ENCODE measurements around the gene MED12L. TPM values are rescaled to one million over a fixed set of nuclear protein-coding genes. Genes with fewer than 3 reads are reported as not detected.
"Not testable (repeated sequence)": the region's sequence is repeated elsewhere in the genome, so short reads cannot be mapped to it uniquely, and the experiment has no call there.

MED12L gene
- total and polyA plus RNA-seq, 2 donors from 2014 or later: 0.13 to 0.82 TPM

- Histone ChIP-seq H3K27me3 (ENCODE audit: control insufficient read depth, insufficient read depth, low read length) (no peaks in the 10 kb centered on the region), H3K4me3 (ENCODE audit: low read length in 3 of 3) (no peak overlapping the region), H3K36me3 (ENCODE audit: control insufficient read depth in 2 of 3, insufficient read depth in 3 of 3, low read length in 3 of 3) (no peaks in the 10 kb centered on the region), H3K4me1 (ENCODE audit: control insufficient read depth in 2 of 3, insufficient read depth in 2 of 3, low read depth in 1 of 3, low read length in 3 of 3) (no peaks in the 10 kb centered on the region), H3K9ac (ENCODE audit: low read length in 3 of 3) (no peak overlapping the region), H3K9me3 (ENCODE audit: control insufficient read depth in 2 of 3, insufficient read depth in 1 of 3, low read length in 3 of 3) (no peaks in the 10 kb centered on the region), H3K27ac (ENCODE audit: low read depth in 2 of 2, low read length in 2 of 2) (no peak overlapping the region)
- TF ChIP-seq CTCF (IDR thresholded peaks at IDR 0.05; ENCODE audit: borderline replicate concordance, extremely low read depth, insufficient read depth): peak; percentile 83
- FAIRE-seq (no peak), DNase-seq (peak; percentile 64 to 84 (median 77))
- intact Hi-C loops (cut with DNase I): no loop called here
These were observed 83.0 kb downstream of the MED12L start for GRCh38 chr3:151168269-151169094.

- no peaks in the 10 kb centered on the region for H3K4me1 ChIP-seq (ENCODE audit: control insufficient read depth in 2 of 3, insufficient read depth in 2 of 3, low read depth in 1 of 3, low read length in 3 of 3)
- intact Hi-C loops (cut with DNase I): no loop called here
- H3K27ac ChIP-seq (ENCODE audit: low read depth in 2 of 2, low read length in 2 of 2): no peak overlapping the region
- no peak overlapping the region for H3K9ac ChIP-seq (ENCODE audit: low read length in 3 of 3)
- FAIRE-seq (no peak), DNase-seq (no peak)
- H3K27me3 ChIP-seq (ENCODE audit: control insufficient read depth, insufficient read depth, low read length): no peaks in the 10 kb centered on the region
- no peaks in the 10 kb centered on the region for H3K36me3 ChIP-seq (ENCODE audit: control insufficient read depth in 2 of 3, insufficient read depth in 3 of 3, low read length in 3 of 3)
- no peaks in the 10 kb centered on the region for H3K9me3 ChIP-seq (ENCODE audit: control insufficient read depth in 2 of 3, insufficient read depth in 1 of 3, low read length in 3 of 3)
- no peak overlapping the region for H3K4me3 ChIP-seq (ENCODE audit: low read length in 3 of 3)
- TF ChIP-seq CTCF (IDR thresholded peaks at IDR 0.05; ENCODE audit: borderline replicate concordance, extremely low read depth, insufficient read depth): no peak
These were observed 83.9 kb downstream of the MED12L start for GRCh38 chr3:151169262-151169947.

GRCh38 chr3:151169948-151170679 lies 84.7 kb downstream of the MED12L start:
- DNase-seq; H3K4me3 ChIP-seq (ENCODE audit: low read length in 3 of 3); intact Hi-C loops (cut with DNase I); H3K27ac ChIP-seq (ENCODE audit: low read depth in 2 of 2, low read length in 2 of 2); FAIRE-seq; H3K9me3 ChIP-seq (ENCODE audit: control insufficient read depth in 2 of 3, insufficient read depth in 1 of 3, low read length in 3 of 3); H3K36me3 ChIP-seq (ENCODE audit: control insufficient read depth in 2 of 3, insufficient read depth in 3 of 3, low read length in 3 of 3); H3K27me3 ChIP-seq (ENCODE audit: control insufficient read depth, insufficient read depth, low read length); H3K9ac ChIP-seq (ENCODE audit: low read length in 3 of 3); H3K4me1 ChIP-seq (ENCODE audit: control insufficient read depth in 2 of 3, insufficient read depth in 2 of 3, low read depth in 1 of 3, low read length in 3 of 3): not testable (repeated sequence)

All from kidney (tissue), 14 donors.